ENCODE data around the gene DTNA.
"Not testable (repeated sequence)": the region's sequence is repeated elsewhere in the genome, so short reads cannot be mapped to it uniquely, and the experiment has no call there.

DTNA gene

DNA sequence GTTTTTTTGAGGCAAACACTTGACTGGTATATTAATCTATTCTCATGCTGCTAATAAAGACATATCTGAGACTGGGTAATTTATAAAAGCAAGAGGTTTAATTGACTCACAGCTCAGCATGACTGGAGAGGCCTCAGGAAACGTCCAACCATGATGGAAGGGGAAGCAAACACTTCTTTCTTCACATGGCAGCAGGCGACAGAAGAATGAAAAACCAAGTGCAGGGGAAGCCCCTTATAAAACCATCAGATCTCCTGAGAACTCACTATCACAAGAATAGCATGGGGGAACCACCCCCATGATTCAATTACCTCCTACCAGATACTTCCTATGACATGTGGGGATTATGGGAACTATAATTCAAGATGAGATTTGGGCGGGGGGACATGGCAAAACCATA lies 194.9 kb downstream of the DTNA start:
- Histone ChIP-seq H3K27ac (ENCODE audit: low read depth, low read length, poor library complexity, severe bottlenecking) (no peak overlapping the region), H3K4me3 (ENCODE audit: low read depth, low read length, poor library complexity, severe bottlenecking) (no peak overlapping the region), H3K4me1 (ENCODE audit: insufficient read depth, low read length, severe bottlenecking) (no peaks in the 10 kb centered on the region), H3K27me3 (ENCODE audit: insufficient read depth, low read length) (no peaks in the 10 kb centered on the region), H3F3A (ENCODE audit: insufficient read depth, low read length) (no peaks in the 10 kb centered on the region), H3K79me2 (ENCODE audit: insufficient read depth, low read length) (no peaks in the 10 kb centered on the region), H2AFZ (ENCODE audit: low read length) (no peak overlapping the region), H4K20me1 (ENCODE audit: insufficient read depth, low read length) (no peaks in the 10 kb centered on the region), H3K4me2 (ENCODE audit: low read length) (no peak overlapping the region), H3K36me3 (ENCODE audit: insufficient read depth, low read length) (no peaks in the 10 kb centered on the region), H3K9me3 (ENCODE audit: low read length) (no peaks in the 10 kb centered on the region), H3K9ac (ENCODE audit: low read length) (no peak overlapping the region), H3K9me2 (ENCODE audit: low read depth, low read length) (no peaks in the 10 kb centered on the region)
- TF ChIP-seq EZH2 (IDR thresholded peaks at IDR 0.05; ENCODE audit: borderline replicate concordance, low read length) = no peak
- TF ChIP-seq, protein P1, sequence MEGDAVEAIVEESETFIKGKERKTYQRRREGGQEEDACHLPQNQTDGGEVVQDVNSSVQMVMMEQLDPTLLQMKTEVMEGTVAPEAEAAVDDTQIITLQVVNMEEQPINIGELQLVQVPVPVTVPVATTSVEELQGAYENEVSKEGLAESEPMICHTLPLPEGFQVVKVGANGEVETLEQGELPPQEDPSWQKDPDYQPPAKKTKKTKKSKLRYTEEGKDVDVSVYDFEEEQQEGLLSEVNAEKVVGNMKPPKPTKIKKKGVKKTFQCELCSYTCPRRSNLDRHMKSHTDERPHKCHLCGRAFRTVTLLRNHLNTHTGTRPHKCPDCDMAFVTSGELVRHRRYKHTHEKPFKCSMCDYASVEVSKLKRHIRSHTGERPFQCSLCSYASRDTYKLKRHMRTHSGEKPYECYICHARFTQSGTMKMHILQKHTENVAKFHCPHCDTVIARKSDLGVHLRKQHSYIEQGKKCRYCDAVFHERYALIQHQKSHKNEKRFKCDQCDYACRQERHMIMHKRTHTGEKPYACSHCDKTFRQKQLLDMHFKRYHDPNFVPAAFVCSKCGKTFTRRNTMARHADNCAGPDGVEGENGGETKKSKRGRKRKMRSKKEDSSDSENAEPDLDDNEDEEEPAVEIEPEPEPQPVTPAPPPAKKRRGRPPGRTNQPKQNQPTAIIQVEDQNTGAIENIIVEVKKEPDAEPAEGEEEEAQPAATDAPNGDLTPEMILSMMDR (IDR thresholded peaks at IDR 0.05; ENCODE audit: low read length) = no peak

DNA sequence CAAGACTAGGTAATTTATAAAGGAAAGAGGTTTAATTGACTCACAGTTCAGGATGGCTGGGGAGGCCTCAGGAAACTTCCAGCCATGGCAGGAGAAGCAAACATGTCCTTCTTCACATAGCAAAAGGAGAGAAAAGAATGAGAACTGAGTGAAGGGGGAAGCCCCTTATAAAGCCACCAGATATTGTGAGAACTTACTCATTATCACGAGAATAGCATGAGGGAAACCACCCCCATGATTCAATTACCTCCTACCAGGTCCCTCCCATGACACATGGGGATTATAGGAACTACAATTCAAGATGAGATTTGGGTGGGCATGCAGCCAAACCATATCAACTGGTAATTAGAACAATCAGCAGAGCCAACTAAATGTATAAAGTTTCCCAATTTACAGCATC lies 196.9 kb downstream of the DTNA start:
- H3K79me2 ChIP-seq (ENCODE audit: insufficient read depth, low read length); H4K20me1 ChIP-seq (ENCODE audit: insufficient read depth, low read length); H3K9ac ChIP-seq (ENCODE audit: low read length); H3K4me3 ChIP-seq (ENCODE audit: low read depth, low read length, poor library complexity, severe bottlenecking); H2AFZ ChIP-seq (ENCODE audit: low read length); H3K36me3 ChIP-seq (ENCODE audit: insufficient read depth, low read length); H3K9me3 ChIP-seq (ENCODE audit: low read length); H3K27ac ChIP-seq (ENCODE audit: low read depth, low read length, poor library complexity, severe bottlenecking); H3K27me3 ChIP-seq (ENCODE audit: insufficient read depth, low read length); H3K4me2 ChIP-seq (ENCODE audit: low read length); H3K9me2 ChIP-seq (ENCODE audit: low read depth, low read length); H3K4me1 ChIP-seq (ENCODE audit: insufficient read depth, low read length, severe bottlenecking); H3F3A ChIP-seq (ENCODE audit: insufficient read depth, low read length): not testable (repeated sequence)

DNA sequence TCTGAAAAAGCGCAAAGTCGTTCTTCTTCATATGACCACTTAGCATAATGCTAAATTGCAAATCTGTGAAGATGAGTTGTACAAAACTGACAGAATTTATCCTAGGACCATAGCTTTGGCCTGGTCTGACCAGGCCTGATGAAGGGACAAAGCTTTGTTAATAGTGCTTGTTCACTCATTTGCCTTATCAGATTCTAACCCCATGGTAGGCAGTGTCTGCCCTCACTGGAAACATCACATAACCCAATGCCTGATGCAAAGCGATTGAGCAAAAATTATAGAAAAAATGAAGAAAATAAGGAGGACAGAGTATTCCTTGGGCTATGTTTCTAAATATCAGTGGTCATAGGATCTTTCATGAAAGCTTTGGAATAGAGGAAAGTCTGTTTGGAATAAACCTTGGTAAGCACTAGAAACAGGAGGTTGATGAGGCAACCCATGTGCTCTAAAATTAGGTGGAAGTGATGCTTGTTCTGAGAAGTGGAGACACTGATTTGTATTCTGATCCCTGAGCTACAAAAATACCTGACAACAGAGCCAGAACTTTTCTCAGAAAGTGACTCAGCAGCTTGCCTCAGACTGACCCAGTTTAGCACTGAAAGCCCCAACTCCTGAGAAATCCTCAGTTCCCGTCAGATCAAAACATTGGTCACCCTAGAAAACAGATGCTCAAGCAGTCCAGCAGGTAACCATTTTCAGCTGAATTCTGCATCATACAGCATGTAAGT lies 199.7 kb downstream of the DTNA start:
- Histone ChIP-seq H3K9me2 (ENCODE audit: low read depth, low read length) (no peaks in the 10 kb centered on the region), H4K20me1 (ENCODE audit: insufficient read depth, low read length) (no peaks in the 10 kb centered on the region), H3K9me3 (ENCODE audit: low read length) (no peaks in the 10 kb centered on the region), H2AFZ (ENCODE audit: low read length) (no peak overlapping the region), H3K36me3 (ENCODE audit: insufficient read depth, low read length) (no peaks in the 10 kb centered on the region), H3K4me3 (ENCODE audit: low read depth, low read length, poor library complexity, severe bottlenecking) (no peak overlapping the region), H3K4me1 (ENCODE audit: insufficient read depth, low read length, severe bottlenecking) (no peaks in the 10 kb centered on the region), H3K27ac (ENCODE audit: low read depth, low read length, poor library complexity, severe bottlenecking) (no peak overlapping the region), H3K9ac (ENCODE audit: low read length) (no peak overlapping the region), H3K79me2 (ENCODE audit: insufficient read depth, low read length) (no peaks in the 10 kb centered on the region), H3K27me3 (ENCODE audit: insufficient read depth, low read length) (no peaks in the 10 kb centered on the region), H3K4me2 (ENCODE audit: low read length) (no peak overlapping the region), H3F3A (ENCODE audit: insufficient read depth, low read length) (no peaks in the 10 kb centered on the region)
- TF ChIP-seq, protein P1 (IDR thresholded peaks at IDR 0.05; ENCODE audit: low read length) = no peak
- TF ChIP-seq EZH2 (IDR thresholded peaks at IDR 0.05; ENCODE audit: borderline replicate concordance, low read length) = no peak

DNA sequence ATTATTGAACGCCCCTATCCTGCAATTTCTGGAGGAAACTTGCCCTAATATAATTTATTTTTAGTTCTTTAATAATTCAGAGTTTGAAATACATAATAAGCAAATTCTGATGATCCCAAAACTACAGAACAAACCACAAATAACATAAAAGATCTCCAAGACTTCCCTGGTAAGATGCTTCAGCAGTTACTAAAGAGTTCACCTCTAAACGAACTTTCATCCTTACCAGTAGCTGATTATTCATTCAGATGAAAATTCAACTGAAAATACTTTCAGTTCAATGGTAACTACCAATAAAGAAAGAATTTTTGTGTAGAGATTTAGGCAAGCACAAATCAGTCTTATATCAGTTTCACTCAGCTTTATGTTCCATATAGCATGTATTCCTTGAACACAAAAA lies 201.0 kb downstream of the DTNA start:
- Histone ChIP-seq H3F3A (ENCODE audit: insufficient read depth, low read length) (no peaks in the 10 kb centered on the region), H3K4me1 (ENCODE audit: insufficient read depth, low read length, severe bottlenecking) (no peaks in the 10 kb centered on the region), H4K20me1 (ENCODE audit: insufficient read depth, low read length) (no peaks in the 10 kb centered on the region), H3K9me3 (ENCODE audit: low read length) (no peaks in the 10 kb centered on the region), H3K9ac (ENCODE audit: low read length) (no peak overlapping the region), H3K9me2 (ENCODE audit: low read depth, low read length) (no peaks in the 10 kb centered on the region), H2AFZ (ENCODE audit: low read length) (no peak overlapping the region), H3K4me2 (ENCODE audit: low read length) (no peak overlapping the region), H3K4me3 (ENCODE audit: low read depth, low read length, poor library complexity, severe bottlenecking) (no peak overlapping the region), H3K27ac (ENCODE audit: low read depth, low read length, poor library complexity, severe bottlenecking) (no peak overlapping the region), H3K36me3 (ENCODE audit: insufficient read depth, low read length) (no peaks in the 10 kb centered on the region), H3K79me2 (ENCODE audit: insufficient read depth, low read length) (no peaks in the 10 kb centered on the region), H3K27me3 (ENCODE audit: insufficient read depth, low read length) (no peaks in the 10 kb centered on the region)
- TF ChIP-seq, protein P1 (IDR thresholded peaks at IDR 0.05; ENCODE audit: low read length) = no peak
- no peak for TF ChIP-seq EZH2 (IDR thresholded peaks at IDR 0.05; ENCODE audit: borderline replicate concordance, low read length)

Data from OCI-LY1 (cell line).